Activated B cell treated with CpG ODN at 0.5 μM for 24 hours (primary cell): ENCODE measurements around the gene SRXN1. TPM values are rescaled to one million over a fixed set of nuclear protein-coding genes. Genes with fewer than 3 reads are reported as not detected.

Experiments
- ATAC-seq: fragments of 200-7000 bp; cut with Tn5 transposase; one replicate; pipeline ENCODE4 v1.10.0; 2021; ENCODE audit warnings: low read depth, mild to moderate bottlenecking, moderate library complexity
- CTCF ChIA-PET: fragments of 350-600 bp; sonication (Branson Sonifier 250); formaldehyde crosslinking; loops from one replicate; lab custom pipeline; 2021; ENCODE audit warnings: antibody characterized with exemption; lab: Charles Lee
- POLR2A ChIA-PET: fragments of 350-600 bp; sonication (Branson Sonifier 250); formaldehyde crosslinking; loops from one replicate; lab custom pipeline; 2021; ENCODE audit warnings: antibody characterized with exemption; lab: Charles Lee
- DNase-seq: peaks from one replicate; pipeline ENCODE4 v3.0.0; 2022
- H3K27ac Mint-ChIP-seq: one replicate; pipeline ENCODE4 v1.8.0; 2020; ENCODE audit warnings: mixed read lengths
- H3K27me3 Mint-ChIP-seq: one replicate; pipeline ENCODE4 v1.8.0; 2021; ENCODE audit warnings: mixed read lengths
- H3K36me3 Mint-ChIP-seq: one replicate; pipeline ENCODE4 v1.8.0; 2021; ENCODE audit warnings: low read depth, mixed read lengths
- H3K4me1 Mint-ChIP-seq: one replicate; pipeline ENCODE4 v1.8.0; 2021; ENCODE audit warnings: mixed read lengths
- H3K4me3 Mint-ChIP-seq: one replicate; pipeline ENCODE4 v1.8.0; 2020; ENCODE audit warnings: mild to moderate bottlenecking, mixed read lengths
- H3K9me3 Mint-ChIP-seq: one replicate; pipeline ENCODE4 v1.8.0; 2020; ENCODE audit warnings: mixed read lengths
- intact Hi-C: fragments of 100-400 bp; cut with micrococcal nuclease; formaldehyde crosslinking; loops from one replicate; pipeline ENCODE4 v1.15.1; 2024
- total RNA-seq: library from RNA; stranded (reverse); gene quantifications from 2 replicates; pipeline ENCODE4 v1.2.3, GENCODE V29; 2022
- TF ChIP-seq, protein P1 (sequence below): fragments of 200-600 bp; IDR thresholded peaks from one replicate; pipeline ENCODE4 v1.8.0; 2022; ENCODE audit warnings: antibody characterized with exemption, mild to moderate bottlenecking

The SRXN1 gene
- total RNA-seq, 1 donor from 2014 or later = 7.4 TPM

GRCh38 chr20:689348-689747, 36.3 kb upstream of the SRXN1 start:
- Mint-ChIP-seq H3K27ac (no peak overlapping the region), H3K9me3 (no peaks in the 10 kb centered on the region), H3K4me3 (no peak overlapping the region), H3K27me3 (peaks cover 14% of the 10 kb centered on the region), H3K36me3 (no peaks in the 10 kb centered on the region), H3K4me1 (no peaks in the 10 kb centered on the region)
- no peak for ATAC-seq
- TF ChIP-seq, protein P1, sequence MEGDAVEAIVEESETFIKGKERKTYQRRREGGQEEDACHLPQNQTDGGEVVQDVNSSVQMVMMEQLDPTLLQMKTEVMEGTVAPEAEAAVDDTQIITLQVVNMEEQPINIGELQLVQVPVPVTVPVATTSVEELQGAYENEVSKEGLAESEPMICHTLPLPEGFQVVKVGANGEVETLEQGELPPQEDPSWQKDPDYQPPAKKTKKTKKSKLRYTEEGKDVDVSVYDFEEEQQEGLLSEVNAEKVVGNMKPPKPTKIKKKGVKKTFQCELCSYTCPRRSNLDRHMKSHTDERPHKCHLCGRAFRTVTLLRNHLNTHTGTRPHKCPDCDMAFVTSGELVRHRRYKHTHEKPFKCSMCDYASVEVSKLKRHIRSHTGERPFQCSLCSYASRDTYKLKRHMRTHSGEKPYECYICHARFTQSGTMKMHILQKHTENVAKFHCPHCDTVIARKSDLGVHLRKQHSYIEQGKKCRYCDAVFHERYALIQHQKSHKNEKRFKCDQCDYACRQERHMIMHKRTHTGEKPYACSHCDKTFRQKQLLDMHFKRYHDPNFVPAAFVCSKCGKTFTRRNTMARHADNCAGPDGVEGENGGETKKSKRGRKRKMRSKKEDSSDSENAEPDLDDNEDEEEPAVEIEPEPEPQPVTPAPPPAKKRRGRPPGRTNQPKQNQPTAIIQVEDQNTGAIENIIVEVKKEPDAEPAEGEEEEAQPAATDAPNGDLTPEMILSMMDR = no peak
- POLR2A ChIA-PET = no interaction called here
- CTCF ChIA-PET = no interaction called here
- no peak for DNase-seq
- intact Hi-C loops = no loop called here

GRCh38 chr20:688809-689212, 35.8 kb upstream of the SRXN1 start:
- CTCF ChIA-PET = no interaction called here
- POLR2A ChIA-PET = no interaction called here
- Mint-ChIP-seq H3K9me3 (no peaks in the 10 kb centered on the region), H3K27me3 (peaks cover 14% of the 10 kb centered on the region), H3K36me3 (no peaks in the 10 kb centered on the region), H3K4me1 (no peaks in the 10 kb centered on the region), H3K4me3 (no peak overlapping the region), H3K27ac (no peak overlapping the region)
- intact Hi-C loops = no loop called here
- DNase-seq = no peak
- TF ChIP-seq, protein P1 = no peak
- no peak for ATAC-seq

GRCh38 chr20:687468-688203, 34.6 kb upstream of the SRXN1 start:
- TF ChIP-seq, protein P1 = no peak
- no peaks in the 10 kb centered on the region for H3K9me3 Mint-ChIP-seq
- CTCF ChIA-PET = no interaction called here
- no peaks in the 10 kb centered on the region for H3K4me1 Mint-ChIP-seq
- ATAC-seq (no peak), DNase-seq (no peak)
- no peak overlapping the region for H3K27ac Mint-ChIP-seq
- intact Hi-C loops = no loop called here
- no peaks in the 10 kb centered on the region for H3K36me3 Mint-ChIP-seq
- POLR2A ChIA-PET = no interaction called here
- H3K27me3 Mint-ChIP-seq = peaks cover 14% of the 10 kb centered on the region
- no peak overlapping the region for H3K4me3 Mint-ChIP-seq

DNA sequence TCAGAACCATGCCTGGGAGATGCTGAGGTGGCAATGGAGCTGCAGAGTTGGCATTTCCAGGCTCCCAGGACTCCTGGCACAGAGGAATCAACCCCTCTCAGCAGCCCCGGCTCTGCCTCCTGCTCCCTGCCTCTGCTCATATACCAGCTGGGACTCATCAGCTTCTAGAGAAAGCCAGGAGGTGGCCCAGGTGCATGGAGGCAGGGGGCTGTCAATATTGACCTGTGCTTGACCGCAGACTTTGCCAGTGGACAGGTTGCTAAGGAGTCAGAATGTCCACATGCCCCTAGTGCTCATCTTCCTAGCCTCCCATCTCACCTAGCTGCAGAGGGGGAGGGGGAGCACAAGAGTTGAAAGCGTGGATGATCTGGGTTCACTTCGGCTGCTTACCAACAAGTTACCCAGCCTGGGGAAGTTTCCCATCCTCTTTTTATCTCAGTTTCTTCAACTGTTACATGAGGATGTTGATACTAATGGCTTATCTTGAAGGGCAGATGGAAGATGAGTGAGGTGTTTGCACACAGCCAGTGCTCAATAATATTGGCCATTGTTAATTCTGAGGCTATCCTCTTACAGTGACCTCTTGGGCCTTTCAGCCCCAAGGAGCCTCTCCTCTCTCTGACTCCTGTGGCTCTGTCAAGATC, 31.8 kb upstream of the SRXN1 start:
- ChIA-PET CTCF (no interaction called here), POLR2A (no interaction called here)
- H3K27me3 Mint-ChIP-seq = peaks cover 19% of the 10 kb centered on the region
- H3K36me3 Mint-ChIP-seq = no peaks in the 10 kb centered on the region
- ATAC-seq = no peak
- TF ChIP-seq, protein P1 = no peak
- DNase-seq = no peak
- H3K4me3 Mint-ChIP-seq = no peak overlapping the region
- no peaks in the 10 kb centered on the region for H3K9me3 Mint-ChIP-seq
- intact Hi-C loops = no loop called here
- no peaks in the 10 kb centered on the region for H3K4me1 Mint-ChIP-seq
- H3K27ac Mint-ChIP-seq = no peak overlapping the region

DNA sequence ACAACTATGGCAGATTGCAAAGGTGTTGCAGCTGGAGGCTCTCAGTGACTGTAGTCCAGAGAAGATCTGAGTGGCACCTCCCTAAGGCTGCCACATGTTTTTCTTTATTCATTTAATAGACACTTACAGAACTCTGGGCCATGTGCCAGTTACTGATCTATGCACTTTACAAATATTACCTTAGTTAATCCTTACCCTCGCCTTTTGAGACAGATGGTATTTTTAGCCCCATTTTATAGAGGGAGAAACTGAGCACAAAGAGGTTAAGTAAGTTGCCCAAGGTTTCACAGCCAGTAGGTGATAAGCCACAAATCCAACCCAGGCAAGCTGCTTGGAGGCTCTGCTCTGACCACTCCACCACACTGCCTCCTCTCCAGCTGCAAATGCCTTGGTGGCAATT, 29.1 kb upstream of the SRXN1 start:
- no peak overlapping the region for H3K4me3 Mint-ChIP-seq
- intact Hi-C loops = no loop called here
- H3K27me3 Mint-ChIP-seq = peaks cover 34% of the 10 kb centered on the region
- CTCF ChIA-PET = no interaction called here
- DNase-seq (no peak), ATAC-seq (no peak)
- TF ChIP-seq, protein P1 = no peak
- H3K36me3 Mint-ChIP-seq = no peaks in the 10 kb centered on the region
- H3K9me3 Mint-ChIP-seq = no peaks in the 10 kb centered on the region
- H3K4me1 Mint-ChIP-seq = peaks cover 3% of the 10 kb centered on the region
- POLR2A ChIA-PET = no interaction called here
- H3K27ac Mint-ChIP-seq = no peak overlapping the region
